GM12875 (cell line): ENCODE results near the gene RNF144A.

ENCODE experiments used
- H3K4me3 ChIP-seq: one replicate; pipeline ENCODE4 v1.5.1; 2011; ENCODE audit warnings: low read depth, low read length, control low read depth
- TF ChIP-seq, protein P1 (sequence below): IDR thresholded peaks from 2 replicates; pipeline ENCODE4 v1.5.1; 2011; ENCODE audit warnings: low read depth, mild to moderate bottlenecking, control low read depth, inconsistent platforms, low read length, moderate library complexity, borderline replicate concordance; ENCODE audit not compliant: insufficient read depth

Gene RNF144A

GRCh38 chr2:6916736-6917070 is 509 bp upstream of the RNF144A start:
- no peak overlapping the region for H3K4me3 ChIP-seq
- TF ChIP-seq, protein P1, sequence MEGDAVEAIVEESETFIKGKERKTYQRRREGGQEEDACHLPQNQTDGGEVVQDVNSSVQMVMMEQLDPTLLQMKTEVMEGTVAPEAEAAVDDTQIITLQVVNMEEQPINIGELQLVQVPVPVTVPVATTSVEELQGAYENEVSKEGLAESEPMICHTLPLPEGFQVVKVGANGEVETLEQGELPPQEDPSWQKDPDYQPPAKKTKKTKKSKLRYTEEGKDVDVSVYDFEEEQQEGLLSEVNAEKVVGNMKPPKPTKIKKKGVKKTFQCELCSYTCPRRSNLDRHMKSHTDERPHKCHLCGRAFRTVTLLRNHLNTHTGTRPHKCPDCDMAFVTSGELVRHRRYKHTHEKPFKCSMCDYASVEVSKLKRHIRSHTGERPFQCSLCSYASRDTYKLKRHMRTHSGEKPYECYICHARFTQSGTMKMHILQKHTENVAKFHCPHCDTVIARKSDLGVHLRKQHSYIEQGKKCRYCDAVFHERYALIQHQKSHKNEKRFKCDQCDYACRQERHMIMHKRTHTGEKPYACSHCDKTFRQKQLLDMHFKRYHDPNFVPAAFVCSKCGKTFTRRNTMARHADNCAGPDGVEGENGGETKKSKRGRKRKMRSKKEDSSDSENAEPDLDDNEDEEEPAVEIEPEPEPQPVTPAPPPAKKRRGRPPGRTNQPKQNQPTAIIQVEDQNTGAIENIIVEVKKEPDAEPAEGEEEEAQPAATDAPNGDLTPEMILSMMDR, result no peak

DNA sequence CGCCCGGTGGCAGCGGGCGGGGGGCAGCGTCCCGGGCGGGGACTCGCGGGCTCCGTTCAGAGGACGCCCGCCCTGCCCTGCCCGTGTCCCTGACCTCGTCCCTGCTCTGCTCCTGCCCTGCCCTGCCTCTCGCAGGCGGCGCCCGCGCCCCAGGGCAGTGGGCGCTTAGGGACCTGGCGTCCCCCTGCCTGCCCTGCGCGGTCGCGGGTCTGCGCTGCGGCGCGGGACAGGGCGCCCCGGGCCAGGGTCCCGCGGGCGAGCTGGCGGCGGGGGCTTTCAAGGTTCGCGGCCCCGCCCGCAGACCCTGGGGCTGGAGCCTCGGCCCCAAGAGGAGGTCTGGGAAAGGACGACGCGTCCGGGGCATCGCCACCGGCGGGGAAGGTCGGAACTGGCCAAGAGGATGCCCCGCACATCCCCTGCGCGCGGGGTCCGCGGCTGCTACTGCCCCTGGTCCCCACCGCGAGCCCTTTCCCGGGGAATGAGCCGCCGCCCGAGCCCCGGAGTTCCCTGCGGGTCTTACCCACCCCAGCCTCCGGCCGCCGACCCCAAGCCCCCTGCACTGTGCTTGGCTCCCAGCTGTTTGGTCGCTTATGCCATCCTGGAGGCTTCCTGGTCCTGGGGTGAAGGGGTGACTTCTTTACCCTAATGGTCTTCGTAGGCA is 679 bp downstream of the RNF144A start:
- TF ChIP-seq, protein P1, result 0 out of 2 replicates have a peak, but pooled peaks have one; percentile 1
- peak overlapping the region; percentile 70 for H3K4me3 ChIP-seq

- TF ChIP-seq, protein P1, result no peak
- H3K4me3 ChIP-seq, result no peak overlapping the region
These were observed 2.9 kb downstream of the RNF144A start for GRCh38 chr2:6919901-6920742.

DNA sequence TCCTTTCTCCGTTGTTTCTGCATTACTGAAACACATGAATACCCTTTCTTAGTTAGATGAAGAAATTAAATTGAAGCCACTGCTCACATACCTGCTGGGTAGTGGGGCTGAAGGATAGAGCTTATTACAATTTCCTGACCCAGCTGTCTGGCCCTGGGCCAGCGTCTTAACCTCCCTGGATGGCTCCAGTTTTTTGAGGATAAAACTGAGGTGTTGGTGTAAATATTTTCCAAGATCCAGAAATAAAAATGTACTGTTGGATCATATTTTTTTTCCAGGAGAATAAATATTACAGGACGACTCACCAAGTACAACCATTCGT is 3.5 kb downstream of the RNF144A start:
- no peak overlapping the region for H3K4me3 ChIP-seq
- TF ChIP-seq, protein P1, result no peak

- TF ChIP-seq, protein P1, result no peak
- H3K4me3 ChIP-seq, result no peak overlapping the region
These were observed 4.2 kb downstream of the RNF144A start for GRCh38 chr2:6921321-6921922.

DNA sequence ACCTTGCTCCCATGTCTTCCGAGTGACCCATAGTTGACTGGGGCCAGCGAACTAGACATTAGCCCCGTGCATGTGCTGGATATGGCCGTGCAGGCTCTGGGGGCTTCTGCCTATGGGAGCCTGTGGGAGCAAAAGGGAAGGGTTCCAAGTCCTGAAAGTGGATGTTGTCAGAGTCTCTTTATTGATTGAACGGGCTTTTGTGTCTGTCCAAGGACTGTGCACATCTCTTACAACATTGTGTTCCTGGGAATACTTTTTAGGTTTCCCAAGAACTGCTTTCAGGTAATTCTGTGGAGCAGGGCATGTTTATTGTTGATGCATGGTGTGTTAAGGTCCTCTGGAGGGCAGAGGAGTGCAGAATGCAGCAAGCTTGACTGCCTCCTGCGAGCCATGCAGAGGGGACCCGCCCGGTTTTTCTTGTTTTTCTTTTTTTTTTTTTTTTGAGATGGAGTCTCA is 5.0 kb downstream of the RNF144A start:
- no peak overlapping the region for H3K4me3 ChIP-seq
- TF ChIP-seq, protein P1, result peak; percentile 20; the same call in 1 of the 2 replicates
